H1 (cell line): ENCODE results near the gene CHMP5.

ENCODE experiments used
- BCL11A ChIP-seq, 2 experiments: IDR thresholded peaks; one replicate each; pipeline ENCODE4 v1.6.1; 2011; ENCODE audit warnings: low read depth in 2 of 2, low read length in 2 of 2, mild to moderate bottlenecking in 2 of 2
- CREB1 ChIP-seq: IDR thresholded peaks from 2 replicates; pipeline ENCODE4 v1.6.1; 2012; ENCODE audit warnings: inconsistent platforms
- CTCF ChIP-seq, 3 experiments: IDR thresholded peaks; 1 replicate in 2 of 3; 2 replicates in 1 of 3; pipeline versions ENCODE4 v1.5.1 to v1.6.1; 2011; ENCODE audit warnings: low read length in 3 of 3, mild to moderate bottlenecking in 3 of 3, inconsistent platforms in 2 of 3, low read depth in 1 of 3, moderate library complexity in 1 of 3; ENCODE audit not compliant: insufficient read depth in 1 of 3; ENCODE audit errors: control extremely low read depth in 1 of 3
- EZH2 ChIP-seq: fragments of 200-600 bp; sonication (generic); IDR thresholded peaks from 2 replicates; pipeline ENCODE4 v1.7.1; 2012; ENCODE audit warnings: low read depth, mild to moderate bottlenecking, moderate library complexity, low read length, inconsistent platforms; ENCODE audit not compliant: severe bottlenecking
- KDM1A ChIP-seq: fragments of 200-600, 300-600 bp; sonication (generic); IDR thresholded peaks from 2 replicates; pipeline ENCODE4 v1.7.1; 2016; ENCODE audit warnings: mild to moderate bottlenecking, low read length, borderline replicate concordance
- MAFK ChIP-seq: IDR thresholded peaks from 2 replicates; pipeline ENCODE4 v1.6.1; 2012; ENCODE audit warnings: low read depth, mild to moderate bottlenecking, improper control_type of control experiment, low read length
- POLR2AphosphoS5 ChIP-seq: IDR thresholded peaks from 2 replicates; pipeline ENCODE4 v1.6.1; 2011; ENCODE audit warnings: low read depth, low read length
- TBP ChIP-seq: IDR thresholded peaks from 2 replicates; pipeline ENCODE4 v1.6.1; 2011; ENCODE audit warnings: low read depth, low read length, improper control_type of control experiment

DNA sequence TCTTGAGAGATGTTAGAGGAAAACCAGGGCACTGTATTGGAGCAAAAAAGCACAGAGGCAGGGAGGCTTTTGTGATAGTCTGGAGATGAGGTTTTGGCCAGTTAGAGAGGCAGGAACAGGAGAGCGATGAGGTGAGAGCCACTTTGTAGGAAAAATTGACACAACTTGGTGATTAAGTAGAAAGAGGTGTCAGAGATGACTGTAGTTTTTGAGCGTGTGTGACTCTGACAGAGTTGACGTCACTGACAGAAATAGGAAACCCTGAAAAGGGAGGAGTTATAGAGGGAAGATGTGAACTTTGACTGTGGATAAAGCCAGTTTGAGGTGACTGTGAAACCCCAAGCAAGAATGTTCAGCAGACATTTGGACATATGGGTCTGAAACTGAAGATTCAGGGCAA lies 41.2 kb downstream of the CHMP5 start:
- TF ChIP-seq CTCF (IDR thresholded peaks at IDR 0.05; ENCODE audit: control extremely low read depth in 1 of 3, insufficient read depth in 1 of 3, low read depth in 1 of 3, low read length in 3 of 3), result no peak
- TF ChIP-seq BCL11A (IDR thresholded peaks at IDR 0.05; ENCODE audit: low read depth in 2 of 2, low read length in 2 of 2), result no peak
- no peak for TF ChIP-seq EZH2
- no peak for TF ChIP-seq TBP
- TF ChIP-seq MAFK, result no peak
- TF ChIP-seq CREB1, result no peak
- no peak for TF ChIP-seq POLR2AphosphoS5
- TF ChIP-seq KDM1A, result no peak
